Liver (tissue), 9 donors: Measurements from ENCODE around the gene RAB3C. TPM values are rescaled to one million over a fixed set of nuclear protein-coding genes. Genes with fewer than 3 reads are reported as not detected.

Experiments used
- DNase-seq: peaks from one replicate; pipeline ENCODE4 v3.0.0-alpha.2; 2017; ENCODE audit warnings: low spot score
- H3K27ac ChIP-seq, 2 donors: one replicate each; pipeline ENCODE4 v1.7.0; 2013; ENCODE audit warnings: inconsistent platforms in 2 of 2, low read length in 2 of 2, control low read depth in 1 of 2, low read depth in 1 of 2, mild to moderate bottlenecking in 1 of 2
- H3K27me3 ChIP-seq, 4 donors: one replicate each; pipeline versions ENCODE4 v1.6.1 to v1.7.0; 2013; ENCODE audit warnings: low read length in 3 of 4, inconsistent platforms in 1 of 4, mild to moderate bottlenecking in 1 of 4, moderate library complexity in 1 of 4; ENCODE audit not compliant: control insufficient read depth in 4 of 4, insufficient read depth in 4 of 4
- H3K36me3 ChIP-seq, 4 donors: one replicate each; pipeline versions ENCODE4 v1.6.1 to v1.7.0; 2013; ENCODE audit warnings: low read length in 3 of 4, mild to moderate bottlenecking in 3 of 4, low read depth in 1 of 4, moderate library complexity in 1 of 4; ENCODE audit not compliant: control insufficient read depth in 4 of 4, insufficient read depth in 3 of 4
- H3K4me1 ChIP-seq, 4 donors: one replicate each; pipeline versions ENCODE4 v1.6.1 to v1.7.0; 2013; ENCODE audit warnings: low read length in 3 of 4, mild to moderate bottlenecking in 3 of 4, moderate library complexity in 1 of 4; ENCODE audit not compliant: control insufficient read depth in 4 of 4, insufficient read depth in 4 of 4
- H3K4me3 ChIP-seq, 3 donors: one replicate each; pipeline versions ENCODE4 v1.6.1 to v1.7.0; 2013; ENCODE audit warnings: low read length in 3 of 3, control low read depth in 1 of 3, low read depth in 1 of 3, mild to moderate bottlenecking in 1 of 3
- H3K9ac ChIP-seq, 2 donors: one replicate each; pipeline ENCODE4 v1.7.0; 2013; ENCODE audit warnings: low read length in 2 of 2, mild to moderate bottlenecking in 2 of 2, moderate library complexity in 2 of 2, control low read depth in 1 of 2, low read depth in 1 of 2
- H3K9me3 ChIP-seq, 4 donors: one replicate each; pipeline versions ENCODE4 v1.6.1 to v1.7.0; 2013; ENCODE audit warnings: low read length in 3 of 4; ENCODE audit not compliant: control insufficient read depth in 4 of 4
- EGR1 ChIP-seq, 2 donors: IDR thresholded peaks; 2 replicates each; pipeline ENCODE4 v1.6.1; 2016 to 2018; ENCODE audit warnings: antibody characterized with exemption in 2 of 2, low read depth in 2 of 2
- FOXA2 ChIP-seq: IDR thresholded peaks from 2 replicates; pipeline ENCODE4 v1.6.1; 2016; ENCODE audit warnings: antibody characterized with exemption
- HNF4A ChIP-seq, 2 donors: conservative IDR thresholded peaks; 2 replicates each; pipeline ENCODE4 v1.6.1; 2016; ENCODE audit warnings: antibody characterized with exemption in 2 of 2, mild to moderate bottlenecking in 2 of 2
- HNF4G ChIP-seq: IDR thresholded peaks from 2 replicates; pipeline ENCODE4 v1.6.1; 2016; ENCODE audit warnings: antibody characterized with exemption
- NR2F2 ChIP-seq: IDR thresholded peaks from 2 replicates; pipeline ENCODE4 v1.6.1; 2016; ENCODE audit warnings: antibody characterized with exemption
- RAD21 ChIP-seq, 2 donors: IDR thresholded peaks; 2 replicates each; pipeline ENCODE4 v1.6.1; 2016; ENCODE audit warnings: antibody characterized with exemption in 2 of 2, mild to moderate bottlenecking in 2 of 2
- REST ChIP-seq: IDR thresholded peaks from 2 replicates; pipeline ENCODE4 v1.6.1; 2016; ENCODE audit warnings: antibody characterized with exemption, mild to moderate bottlenecking
- SP1 ChIP-seq: IDR thresholded peaks from 2 replicates; pipeline ENCODE4 v1.6.1; 2018; ENCODE audit warnings: antibody characterized with exemption, mild to moderate bottlenecking
- WGBS: extraction: QIAGEN DNeasy Blood & Tissue Kit; methylation state at CpG from one replicate; pipeline ENCODE4 v1.1.7; 2013; 5-methylcytosine and 5-hydroxymethylcytosine counted together
- polyA plus RNA-seq, 2 donors: library from polyadenylated mRNA; stranded (reverse) in 1 of 2; unstranded in 1 of 2; fragments of 200-250 nt in 1 of 2; fragments of >200 nt in 1 of 2; fragmentation: Nextera tagmentation in 1 of 2; extraction: Ambion mirVana in 1 of 2; gene quantifications; one replicate each; pipeline versions ENCODE4 v1.2.1 to v1.2.3, GENCODE V29; 2013 to 2015
- total RNA-seq, 2 donors: library from RNA; depleted of rRNA; stranded (reverse); fragments of >200 nt; gene quantifications; one replicate each; pipeline ENCODE4 v1.2.3, GENCODE V29; 2014
- TF ChIP-seq, protein P1 (sequence below): IDR thresholded peaks from 2 replicates; pipeline ENCODE4 v1.6.1; 2016; ENCODE audit warnings: antibody characterized with exemption
- TF ChIP-seq, protein P2 (sequence below): IDR thresholded peaks from 2 replicates; pipeline ENCODE4 v1.6.1; 2016; ENCODE audit warnings: antibody characterized with exemption
- TF ChIP-seq, protein P3 (sequence below): fragments of 150-350 bp; IDR thresholded peaks from 2 replicates; pipeline ENCODE4 v1.5.1; 2017; ENCODE audit warnings: improper control_type of control experiment, low read depth, low read length; ENCODE audit not compliant: missing input control
- donor health status: healthy.
- donor health status: healthy.
- donor health status: healthy.
- donor health status: healthy.
- donor health status: healthy.

RAB3C gene
- total and polyA plus RNA-seq, 4 donors: 0.72 to 4.6 (median 1.3) TPM

- no peaks in the 10 kb centered on the region for H3K36me3 ChIP-seq
- H3K4me3 ChIP-seq: no peak overlapping the region
- no peaks in the 10 kb centered on the region for H3K9me3 ChIP-seq
- H3K27me3 ChIP-seq: no peaks in the 10 kb centered on the region
- H3K9ac ChIP-seq: no peak overlapping the region
- no peak for DNase-seq
- no peaks in the 10 kb centered on the region for H3K4me1 ChIP-seq
- 82% methylated on average over 5 of the region's 5 CpGs for WGBS
- no peak overlapping the region for H3K27ac ChIP-seq
- TF ChIP-seq, protein P1, sequence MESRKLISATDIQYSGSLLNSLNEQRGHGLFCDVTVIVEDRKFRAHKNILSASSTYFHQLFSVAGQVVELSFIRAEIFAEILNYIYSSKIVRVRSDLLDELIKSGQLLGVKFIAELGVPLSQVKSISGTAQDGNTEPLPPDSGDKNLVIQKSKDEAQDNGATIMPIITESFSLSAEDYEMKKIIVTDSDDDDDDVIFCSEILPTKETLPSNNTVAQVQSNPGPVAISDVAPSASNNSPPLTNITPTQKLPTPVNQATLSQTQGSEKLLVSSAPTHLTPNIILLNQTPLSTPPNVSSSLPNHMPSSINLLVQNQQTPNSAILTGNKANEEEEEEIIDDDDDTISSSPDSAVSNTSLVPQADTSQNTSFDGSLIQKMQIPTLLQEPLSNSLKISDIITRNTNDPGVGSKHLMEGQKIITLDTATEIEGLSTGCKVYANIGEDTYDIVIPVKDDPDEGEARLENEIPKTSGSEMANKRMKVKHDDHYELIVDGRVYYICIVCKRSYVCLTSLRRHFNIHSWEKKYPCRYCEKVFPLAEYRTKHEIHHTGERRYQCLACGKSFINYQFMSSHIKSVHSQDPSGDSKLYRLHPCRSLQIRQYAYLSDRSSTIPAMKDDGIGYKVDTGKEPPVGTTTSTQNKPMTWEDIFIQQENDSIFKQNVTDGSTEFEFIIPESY: no peak
- TF ChIP-seq HNF4A (conservative IDR thresholded peaks at IDR 0.05) (no peak), NR2F2 (no peak), REST (no peak), HNF4G (no peak), EGR1 (IDR thresholded peaks at IDR 0.05; ENCODE audit: low read depth in 2 of 2) (no peak), SP1 (no peak), RAD21 (IDR thresholded peaks at IDR 0.05) (no peak), FOXA2 (no peak)
- TF ChIP-seq, protein P2, sequence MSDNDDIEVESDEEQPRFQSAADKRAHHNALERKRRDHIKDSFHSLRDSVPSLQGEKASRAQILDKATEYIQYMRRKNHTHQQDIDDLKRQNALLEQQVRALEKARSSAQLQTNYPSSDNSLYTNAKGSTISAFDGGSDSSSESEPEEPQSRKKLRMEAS: no peak
- TF ChIP-seq, protein P3, sequence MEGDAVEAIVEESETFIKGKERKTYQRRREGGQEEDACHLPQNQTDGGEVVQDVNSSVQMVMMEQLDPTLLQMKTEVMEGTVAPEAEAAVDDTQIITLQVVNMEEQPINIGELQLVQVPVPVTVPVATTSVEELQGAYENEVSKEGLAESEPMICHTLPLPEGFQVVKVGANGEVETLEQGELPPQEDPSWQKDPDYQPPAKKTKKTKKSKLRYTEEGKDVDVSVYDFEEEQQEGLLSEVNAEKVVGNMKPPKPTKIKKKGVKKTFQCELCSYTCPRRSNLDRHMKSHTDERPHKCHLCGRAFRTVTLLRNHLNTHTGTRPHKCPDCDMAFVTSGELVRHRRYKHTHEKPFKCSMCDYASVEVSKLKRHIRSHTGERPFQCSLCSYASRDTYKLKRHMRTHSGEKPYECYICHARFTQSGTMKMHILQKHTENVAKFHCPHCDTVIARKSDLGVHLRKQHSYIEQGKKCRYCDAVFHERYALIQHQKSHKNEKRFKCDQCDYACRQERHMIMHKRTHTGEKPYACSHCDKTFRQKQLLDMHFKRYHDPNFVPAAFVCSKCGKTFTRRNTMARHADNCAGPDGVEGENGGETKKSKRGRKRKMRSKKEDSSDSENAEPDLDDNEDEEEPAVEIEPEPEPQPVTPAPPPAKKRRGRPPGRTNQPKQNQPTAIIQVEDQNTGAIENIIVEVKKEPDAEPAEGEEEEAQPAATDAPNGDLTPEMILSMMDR: no peak
These were observed 99.1 kb downstream of the RAB3C start for GRCh38 chr5:58681943-58682342.

- no peak overlapping the region for H3K27ac ChIP-seq
- WGBS: 95% methylated on average over 2 of the region's 2 CpGs
- DNase-seq: no peak
- TF ChIP-seq, protein P2: no peak
- no peak overlapping the region for H3K4me3 ChIP-seq
- H3K27me3 ChIP-seq: no peaks in the 10 kb centered on the region
- H3K36me3 ChIP-seq: no peaks in the 10 kb centered on the region
- no peaks in the 10 kb centered on the region for H3K9me3 ChIP-seq
- no peaks in the 10 kb centered on the region for H3K4me1 ChIP-seq
- H3K9ac ChIP-seq: no peak overlapping the region
These were observed 100.7 kb downstream of the RAB3C start for GRCh38 chr5:58683567-58683966.
